ENCODE data around the gene NT5C1B.

The NT5C1B gene

GRCh38 chr2:18545384-18545783 lies 44.0 kb downstream of the NT5C1B start:
- no peak overlapping the region for H3K4me3 ChIP-seq (ENCODE audit: low read depth, low read length)
- no peak for TF ChIP-seq CTCF (IDR thresholded peaks at IDR 0.05; ENCODE audit: borderline replicate concordance, insufficient read depth, low read depth, low read length)

- TF ChIP-seq CTCF (IDR thresholded peaks at IDR 0.05; ENCODE audit: borderline replicate concordance, insufficient read depth, low read depth, low read length) = no peak
- H3K4me3 ChIP-seq (ENCODE audit: low read depth, low read length) = no peak overlapping the region
These were observed 45.2 kb downstream of the NT5C1B start for GRCh38 chr2:18544171-18544570.

- no peak overlapping the region for H3K4me3 ChIP-seq (ENCODE audit: low read depth, low read length)
- TF ChIP-seq CTCF (IDR thresholded peaks at IDR 0.05; ENCODE audit: borderline replicate concordance, insufficient read depth, low read depth, low read length) = no peak
These were observed 48.5 kb downstream of the NT5C1B start for GRCh38 chr2:18540872-18541271.

GRCh38 chr2:18536697-18537096 lies 52.7 kb downstream of the NT5C1B start:
- no peak overlapping the region for H3K4me3 ChIP-seq (ENCODE audit: low read depth, low read length)
- TF ChIP-seq CTCF (IDR thresholded peaks at IDR 0.05; ENCODE audit: borderline replicate concordance, insufficient read depth, low read depth, low read length) = no peak

- TF ChIP-seq CTCF (IDR thresholded peaks at IDR 0.05; ENCODE audit: borderline replicate concordance, insufficient read depth, low read depth, low read length) = no peak
- H3K4me3 ChIP-seq (ENCODE audit: low read depth, low read length) = no peak overlapping the region
These were observed 53.3 kb downstream of the NT5C1B start for GRCh38 chr2:18536100-18536499.

GRCh38 chr2:18531194-18531593 lies 58.2 kb downstream of the NT5C1B start:
- no peak overlapping the region for H3K4me3 ChIP-seq (ENCODE audit: low read depth, low read length)

GRCh38 chr2:18527822-18528221 lies 61.5 kb downstream of the NT5C1B start:
- no peak overlapping the region for H3K4me3 ChIP-seq (ENCODE audit: low read depth, low read length)
- TF ChIP-seq CTCF (IDR thresholded peaks at IDR 0.05; ENCODE audit: borderline replicate concordance, insufficient read depth, low read depth, low read length) = no peak

More at GRCh38 chr2:18531194-18531593, 58.2 kb downstream of the NT5C1B start:
- no peak for TF ChIP-seq CTCF (IDR thresholded peaks at IDR 0.05; ENCODE audit: borderline replicate concordance, insufficient read depth, low read depth, low read length)
